Duodenal mucosa (tissue), 2 donors: ENCODE measurements around the gene PADI4.
"Not testable (repeated sequence)": the region's sequence is repeated elsewhere in the genome, so short reads cannot be mapped to it uniquely, and the experiment has no call there.

Experiments used
- H3K27ac ChIP-seq: one replicate; pipeline ENCODE4 v1.7.0; 2013; ENCODE audit warnings: low read depth, low read length
- H3K27me3 ChIP-seq, 2 donors: one replicate each; pipeline ENCODE4 v1.7.0; 2013; ENCODE audit warnings: low read length in 2 of 2, control low read depth in 1 of 2; ENCODE audit not compliant: insufficient read depth in 2 of 2, control insufficient read depth in 1 of 2
- H3K36me3 ChIP-seq, 2 donors: one replicate each; pipeline ENCODE4 v1.7.0; 2013; ENCODE audit warnings: low read length in 2 of 2, control low read depth in 1 of 2; ENCODE audit not compliant: insufficient read depth in 2 of 2, control insufficient read depth in 1 of 2
- H3K4me1 ChIP-seq, 2 donors: one replicate each; pipeline ENCODE4 v1.7.0; 2013; ENCODE audit warnings: low read length in 2 of 2, control low read depth in 1 of 2; ENCODE audit not compliant: insufficient read depth in 2 of 2, control insufficient read depth in 1 of 2
- H3K4me3 ChIP-seq, 2 donors: one replicate each; pipeline ENCODE4 v1.7.0; 2013; ENCODE audit warnings: low read length in 2 of 2, low read depth in 1 of 2
- H3K9ac ChIP-seq, 2 donors: one replicate each; pipeline ENCODE4 v1.7.0; 2013; ENCODE audit warnings: low read length in 2 of 2, low read depth in 1 of 2
- H3K9me3 ChIP-seq, 2 donors: one replicate each; pipeline ENCODE4 v1.7.0; 2013; ENCODE audit warnings: low read length in 2 of 2, control low read depth in 1 of 2; ENCODE audit not compliant: control insufficient read depth in 1 of 2

Gene PADI4

DNA sequence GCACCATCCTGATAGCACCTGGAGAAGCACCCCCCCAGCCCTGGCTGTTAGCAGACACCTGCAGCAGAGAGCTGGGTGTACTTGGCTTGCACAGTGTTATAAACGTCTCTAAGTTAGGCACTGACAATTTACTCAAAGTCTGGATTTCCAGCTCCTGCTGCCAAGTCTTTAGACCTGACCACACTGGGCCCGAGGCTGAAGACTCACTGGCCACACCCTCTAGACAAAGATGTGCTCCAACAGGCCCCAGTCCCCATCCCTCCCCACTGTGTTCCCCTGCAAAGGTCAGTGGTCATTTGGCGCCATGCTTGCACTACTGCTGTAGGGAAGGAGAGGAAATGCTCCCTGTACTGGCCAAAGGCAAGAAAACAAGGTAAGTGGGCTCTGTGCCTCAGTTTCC, 95.1 kb downstream of the PADI4 start:
- no peaks in the 10 kb centered on the region for H3K27me3 ChIP-seq
- H3K36me3 ChIP-seq = peaks cover 0 to 14% of the 10 kb centered on the region in 2 donors
- no peak overlapping the region for H3K27ac ChIP-seq
- no peaks in the 10 kb centered on the region for H3K4me1 ChIP-seq
- H3K9ac ChIP-seq = no peak overlapping the region
- no peak overlapping the region for H3K4me3 ChIP-seq
- no peaks in the 10 kb centered on the region for H3K9me3 ChIP-seq

DNA sequence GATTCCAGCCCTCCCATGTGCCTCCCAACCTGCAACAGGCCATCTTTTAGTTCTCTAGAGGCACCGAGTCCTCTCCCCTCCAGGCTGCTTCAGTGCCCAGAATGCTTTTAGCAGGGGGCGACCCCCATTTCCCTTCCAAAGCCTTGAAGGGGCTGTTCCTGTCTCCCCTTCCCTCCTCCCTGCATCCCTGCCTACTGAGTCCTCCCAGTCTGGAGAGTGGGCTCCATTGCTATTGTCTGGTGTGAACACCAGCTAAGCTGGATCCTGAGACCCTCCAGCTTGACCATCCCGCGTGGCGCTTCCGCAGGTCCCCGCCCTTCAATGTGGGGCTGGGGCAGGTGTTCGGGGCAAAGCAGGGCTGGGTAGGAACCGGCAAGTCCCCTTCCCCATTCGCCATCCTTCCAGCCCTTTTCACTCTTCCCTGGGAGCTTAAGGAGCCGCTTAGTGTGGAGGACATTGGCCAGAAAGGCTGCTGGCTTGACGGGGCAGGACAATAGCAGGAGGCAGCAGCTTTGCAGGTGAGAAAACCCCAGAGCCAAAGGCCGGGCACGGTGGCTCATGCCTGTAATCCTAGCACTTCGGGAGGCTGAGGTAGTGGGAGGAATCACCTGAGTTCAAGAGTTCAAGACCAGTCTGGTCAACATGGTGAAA, 96.2 kb downstream of the PADI4 start:
- Histone ChIP-seq H3K36me3 (peaks cover 2 to 24% of the 10 kb centered on the region in 2 donors), H3K4me3 (no peak overlapping the region), H3K9me3 (no peaks in the 10 kb centered on the region), H3K9ac (no peak overlapping the region), H3K4me1 (no peaks in the 10 kb centered on the region), H3K27me3 (no peaks in the 10 kb centered on the region), H3K27ac (no peak overlapping the region)

DNA sequence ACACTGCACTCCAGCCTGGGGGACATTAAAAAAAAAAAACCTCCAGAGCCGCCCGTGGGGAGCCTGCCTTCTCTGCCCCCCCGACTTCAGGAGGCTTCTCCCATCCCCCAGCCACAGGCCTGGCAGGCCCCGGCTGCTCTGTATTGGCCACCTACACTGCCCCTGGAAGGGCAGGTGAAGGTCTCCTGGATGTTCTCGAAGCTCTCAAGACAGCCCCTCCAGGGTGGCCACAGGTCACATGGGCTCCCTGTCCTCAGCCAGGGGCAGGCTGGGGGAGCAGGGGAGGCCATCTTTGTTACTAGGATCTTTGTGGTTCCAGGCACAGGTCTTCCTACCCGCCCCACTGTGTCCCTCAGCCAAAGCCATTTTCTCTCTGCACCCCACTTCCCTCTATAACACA, 96.8 kb downstream of the PADI4 start:
- no peak overlapping the region for H3K4me3 ChIP-seq
- no peaks in the 10 kb centered on the region for H3K27me3 ChIP-seq
- H3K9me3 ChIP-seq = no peaks in the 10 kb centered on the region
- H3K27ac ChIP-seq = no peak overlapping the region
- H3K9ac ChIP-seq = no peak overlapping the region
- no peaks in the 10 kb centered on the region for H3K4me1 ChIP-seq
- H3K36me3 ChIP-seq = peaks cover 8 to 31% of the 10 kb centered on the region in 2 donors

DNA sequence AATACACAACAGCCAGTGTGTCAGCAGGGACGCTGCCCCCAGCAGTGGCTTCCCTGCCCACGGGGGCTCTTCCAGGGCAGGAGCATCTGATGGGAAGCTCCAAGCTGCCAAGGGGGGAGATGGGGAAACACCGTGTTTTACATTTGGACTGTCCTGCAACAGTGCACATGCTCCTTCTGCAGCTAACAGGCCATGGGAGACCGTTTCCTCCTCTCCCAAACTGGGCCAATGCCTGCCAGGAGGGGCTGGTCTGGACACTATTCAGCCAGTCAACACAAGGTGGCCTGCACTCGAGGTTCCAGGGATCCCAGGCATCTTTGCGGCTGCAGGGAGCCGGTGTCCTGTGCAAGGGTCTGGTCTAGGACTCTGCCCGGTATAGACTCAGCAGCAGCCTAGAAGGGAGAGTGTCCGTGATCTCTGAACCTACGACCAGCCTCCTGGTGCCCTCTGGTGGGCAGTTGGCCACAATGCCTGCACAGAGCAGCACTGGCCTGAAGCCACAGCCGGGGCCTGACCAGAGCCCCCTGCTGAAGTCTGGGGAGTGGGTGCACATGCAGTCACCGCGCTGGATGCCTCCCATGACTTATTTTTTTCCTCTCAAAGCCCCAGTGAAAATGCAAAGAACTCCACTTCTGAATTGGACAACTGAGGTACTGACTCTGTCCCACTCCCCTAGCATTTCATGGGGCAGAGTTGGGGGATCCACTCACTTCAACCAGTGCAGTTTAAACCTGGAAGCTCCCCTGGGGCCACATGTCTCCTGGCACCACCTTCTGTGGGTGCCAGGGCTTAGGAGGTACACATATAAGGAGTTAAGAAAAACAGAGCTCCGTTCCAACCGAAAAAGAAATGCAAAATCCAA, 98.1 kb downstream of the PADI4 start:
- Histone ChIP-seq H3K27me3 (no peaks in the 10 kb centered on the region), H3K9ac (no peak overlapping the region), H3K4me1 (no peaks in the 10 kb centered on the region), H3K9me3 (no peaks in the 10 kb centered on the region), H3K4me3 (no peak overlapping the region), H3K27ac (no peak overlapping the region), H3K36me3 (peaks cover 18 to 44% of the 10 kb centered on the region in 2 donors)

DNA sequence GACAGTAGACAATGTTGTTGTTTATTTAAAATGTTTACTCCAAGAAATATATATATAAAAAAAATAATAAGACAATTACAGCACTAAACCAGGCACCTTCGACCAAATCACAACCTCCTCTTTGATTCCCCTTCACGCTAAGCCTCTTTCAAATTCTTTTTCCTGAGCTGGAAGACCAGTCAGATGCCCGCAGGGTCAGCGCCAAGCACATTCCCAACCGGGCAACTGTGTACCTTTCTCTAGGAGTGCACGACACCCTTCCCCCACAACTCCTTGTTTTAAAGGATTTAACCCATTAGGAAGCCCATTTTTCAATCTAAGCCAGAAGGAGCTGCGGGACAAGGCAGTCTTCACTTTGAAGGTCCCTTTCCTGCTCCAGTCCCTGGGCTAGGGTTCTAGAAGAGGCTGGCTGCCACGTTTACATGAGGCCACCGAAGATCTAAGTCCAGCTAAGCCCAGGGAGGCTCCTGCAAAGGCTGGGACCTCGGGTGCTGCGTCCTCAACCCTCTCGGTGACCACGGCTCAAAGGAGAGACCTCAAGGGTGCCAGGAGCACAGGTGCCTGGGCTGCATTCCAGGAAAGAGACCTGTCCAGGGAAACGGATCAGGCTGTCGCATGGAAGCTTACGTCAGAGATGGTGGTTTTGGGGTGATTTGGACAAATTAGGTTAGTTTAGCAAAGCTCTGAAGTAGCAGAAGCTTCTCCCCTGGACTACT, 98.9 kb downstream of the PADI4 start:
- not testable (repeated sequence) for H3K27me3 ChIP-seq, H3K4me1 ChIP-seq, H3K4me3 ChIP-seq, H3K9ac ChIP-seq, H3K27ac ChIP-seq, H3K9me3 ChIP-seq
- peaks cover 23 to 52% of the 10 kb centered on the region in 2 donors for H3K36me3 ChIP-seq

DNA sequence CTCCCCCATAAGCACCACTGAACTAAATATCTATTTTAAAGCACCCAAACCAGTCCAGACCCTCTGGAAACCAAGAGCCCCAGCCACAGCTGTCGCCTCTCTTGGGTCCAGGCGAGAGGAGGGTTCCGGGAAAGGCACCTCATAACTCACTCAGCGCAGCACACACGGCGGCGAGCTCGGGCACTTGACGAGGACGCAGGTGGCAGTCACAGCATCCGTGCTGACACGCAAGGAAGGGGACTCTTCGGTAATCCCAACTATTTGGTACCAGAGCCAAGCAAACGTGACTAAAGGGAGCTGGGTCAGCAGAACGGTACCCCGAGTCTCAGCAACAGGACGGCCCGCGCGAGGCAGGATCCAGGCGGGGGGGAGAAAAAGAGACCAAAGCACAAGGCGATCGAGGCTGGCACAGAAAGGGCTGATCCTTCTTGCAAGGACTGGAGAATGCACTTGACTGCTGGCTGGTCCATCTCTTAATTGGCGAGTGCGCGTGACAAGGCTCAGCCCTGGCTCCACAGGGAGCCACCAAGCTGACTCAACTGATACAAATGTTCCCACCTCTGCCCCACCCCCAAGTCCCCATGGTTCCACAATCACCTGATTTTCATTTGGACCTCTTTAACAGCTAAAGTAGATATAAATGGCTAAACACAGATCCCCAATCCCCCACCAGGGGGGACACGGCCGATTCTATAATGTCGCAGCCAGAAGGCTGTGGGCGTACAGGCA, 100.0 kb downstream of the PADI4 start:
- H3K4me3 ChIP-seq, H3K9me3 ChIP-seq, H3K9ac ChIP-seq, H3K4me1 ChIP-seq, H3K27ac ChIP-seq, H3K27me3 ChIP-seq: not testable (repeated sequence)
- peaks cover 33 to 62% of the 10 kb centered on the region in 2 donors for H3K36me3 ChIP-seq

DNA sequence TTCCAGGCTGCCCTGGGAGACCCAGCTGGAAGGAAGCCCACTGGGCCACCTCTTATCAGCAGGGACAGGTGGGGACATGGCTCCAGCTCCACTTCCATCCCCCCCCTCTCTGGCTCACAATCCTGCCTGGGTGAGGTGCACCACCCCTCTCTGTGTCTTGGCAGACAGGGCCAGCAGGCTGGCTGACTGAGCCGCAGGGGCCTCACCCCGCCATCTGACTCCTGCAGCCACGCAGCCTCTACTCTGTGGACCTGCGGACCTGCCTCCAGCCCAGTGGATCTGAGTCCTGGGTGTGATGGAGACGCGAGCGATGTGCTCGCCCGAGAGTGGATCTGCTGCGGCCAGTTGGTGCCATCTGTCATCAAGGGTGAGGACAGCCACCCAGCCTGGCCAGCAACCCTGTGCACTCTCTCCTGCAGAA, 101.4 kb downstream of the PADI4 start:
- Histone ChIP-seq H3K4me3 (no peak overlapping the region), H3K9me3 (no peaks in the 10 kb centered on the region), H3K36me3 (peaks cover 40 to 76% of the 10 kb centered on the region in 2 donors), H3K27me3 (no peaks in the 10 kb centered on the region), H3K27ac (no peak overlapping the region), H3K9ac (no peak overlapping the region), H3K4me1 (no peaks in the 10 kb centered on the region)

DNA sequence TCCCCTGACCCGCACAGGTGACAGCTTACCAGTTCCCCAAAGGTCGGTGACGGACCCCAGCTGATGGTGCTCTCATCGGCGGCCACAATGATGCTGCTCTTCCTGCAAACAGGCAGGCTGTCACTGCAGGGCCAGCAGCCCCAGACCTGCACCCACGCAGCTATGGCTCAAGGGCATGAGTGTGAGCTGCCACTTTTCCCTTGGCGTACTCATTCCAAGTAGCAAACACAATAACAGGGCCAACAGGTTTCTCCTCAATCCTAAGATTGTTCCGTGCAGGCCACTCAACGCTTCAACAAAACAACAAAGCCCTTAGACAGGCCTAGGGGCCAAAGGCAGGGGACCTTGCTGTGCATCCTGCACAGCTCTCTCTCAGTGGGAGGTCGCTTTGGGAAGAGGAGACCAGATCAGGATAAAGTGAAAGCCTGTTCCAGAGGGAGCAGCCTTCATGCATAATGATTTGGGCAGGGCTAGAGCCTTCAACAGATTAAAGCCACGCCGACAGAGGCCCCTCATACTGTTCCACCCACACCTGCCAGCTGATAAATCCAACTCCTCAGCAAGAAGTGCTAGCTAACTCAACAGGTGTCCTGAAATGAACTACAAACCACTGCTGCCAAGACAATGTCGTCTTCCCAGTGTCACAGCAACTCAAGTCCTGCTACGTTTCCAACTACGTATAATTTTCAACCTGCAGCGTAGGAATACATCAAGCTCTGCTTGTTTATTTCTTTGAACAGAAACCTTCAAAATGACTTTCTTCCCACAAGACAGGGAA, 104.3 kb downstream of the PADI4 start:
- H3K4me3 ChIP-seq = no peak overlapping the region
- peaks cover 59 to 93% of the 10 kb centered on the region in 2 donors for H3K36me3 ChIP-seq
- H3K27ac ChIP-seq = no peak overlapping the region
- no peaks in the 10 kb centered on the region for H3K9me3 ChIP-seq
- H3K9ac ChIP-seq = no peak overlapping the region
- H3K27me3 ChIP-seq = no peaks in the 10 kb centered on the region
- H3K4me1 ChIP-seq = no peaks in the 10 kb centered on the region
